22Rv1 (cell line): Measurements from ENCODE around the gene HS1BP3.

Experiments used
- ZFX ChIP-seq: fragments of 450-650 bp; IDR thresholded peaks from 2 replicates; pipeline ENCODE4 v1.6.1; 2017; ENCODE audit warnings: antibody characterized with exemption, borderline replicate concordance
- TF ChIP-seq, protein P1 (sequence below): fragments of 450-650 bp; IDR thresholded peaks from 2 replicates; pipeline ENCODE4 v1.5.1; 2017; ENCODE audit warnings: mild to moderate bottlenecking

DNA sequence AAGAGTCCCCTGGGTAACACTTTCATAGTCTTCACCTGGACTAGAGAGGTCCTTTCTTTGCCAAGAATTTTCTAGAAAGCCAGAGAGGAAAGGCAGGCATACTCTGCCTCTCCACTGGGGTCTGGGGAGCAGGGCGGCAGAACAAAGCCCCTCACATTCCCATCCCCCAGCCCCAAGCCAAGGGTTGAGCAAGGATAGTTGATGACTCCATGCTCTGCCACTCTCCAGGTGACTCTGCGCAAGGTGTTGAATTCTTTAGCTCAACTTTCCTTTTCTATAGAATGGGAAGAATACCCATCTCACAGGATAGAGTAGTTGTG is 13.1 kb upstream of the HS1BP3 start:
- TF ChIP-seq, protein P1, sequence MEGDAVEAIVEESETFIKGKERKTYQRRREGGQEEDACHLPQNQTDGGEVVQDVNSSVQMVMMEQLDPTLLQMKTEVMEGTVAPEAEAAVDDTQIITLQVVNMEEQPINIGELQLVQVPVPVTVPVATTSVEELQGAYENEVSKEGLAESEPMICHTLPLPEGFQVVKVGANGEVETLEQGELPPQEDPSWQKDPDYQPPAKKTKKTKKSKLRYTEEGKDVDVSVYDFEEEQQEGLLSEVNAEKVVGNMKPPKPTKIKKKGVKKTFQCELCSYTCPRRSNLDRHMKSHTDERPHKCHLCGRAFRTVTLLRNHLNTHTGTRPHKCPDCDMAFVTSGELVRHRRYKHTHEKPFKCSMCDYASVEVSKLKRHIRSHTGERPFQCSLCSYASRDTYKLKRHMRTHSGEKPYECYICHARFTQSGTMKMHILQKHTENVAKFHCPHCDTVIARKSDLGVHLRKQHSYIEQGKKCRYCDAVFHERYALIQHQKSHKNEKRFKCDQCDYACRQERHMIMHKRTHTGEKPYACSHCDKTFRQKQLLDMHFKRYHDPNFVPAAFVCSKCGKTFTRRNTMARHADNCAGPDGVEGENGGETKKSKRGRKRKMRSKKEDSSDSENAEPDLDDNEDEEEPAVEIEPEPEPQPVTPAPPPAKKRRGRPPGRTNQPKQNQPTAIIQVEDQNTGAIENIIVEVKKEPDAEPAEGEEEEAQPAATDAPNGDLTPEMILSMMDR = no peak
- TF ChIP-seq ZFX = no peak
